Measurements from ENCODE around the gene DLEC1. TPM values are rescaled to one million over a fixed set of nuclear protein-coding genes. Genes with fewer than 3 reads are reported as not detected.
A peak's percentile ranks its signal among the peaks of the same experiment; 100 is the strongest.

DLEC1 gene
- total RNA-seq, 1 donor from 2014 or later = under 0.01 TPM

GRCh38 chr3:38164643-38164951, 125.6 kb downstream of the DLEC1 start:
- Histone ChIP-seq H3K9ac (ENCODE audit: low read depth in 1 of 3, low read length in 3 of 3) (peak overlapping the region; percentile 88 to 94 (median 89)), H3K4me1 (ENCODE audit: control insufficient read depth in 3 of 3, insufficient read depth in 3 of 3, low read length in 3 of 3) (peaks cover 11 to 14% (median 12%) of the 10 kb centered on the region in 3 donors), H3K27me3 (ENCODE audit: control insufficient read depth in 3 of 3, insufficient read depth in 3 of 3, low read length in 3 of 3) (no peaks in the 10 kb centered on the region), H3K36me3 (ENCODE audit: control insufficient read depth in 3 of 3, insufficient read depth in 3 of 3, low read length in 3 of 3) (no peaks in the 10 kb centered on the region), H3K27ac (ENCODE audit: low read depth, low read length) (peak overlapping the region; percentile 98), H3K9me3 (ENCODE audit: control insufficient read depth in 3 of 3, low read length in 3 of 3) (no peaks in the 10 kb centered on the region), H3K4me3 (ENCODE audit: low read length in 3 of 3) (peak overlapping the region; percentile 82 to 93 (median 90))

GRCh38 chr3:38164952-38165721, 126.1 kb downstream of the DLEC1 start, which contains the start of gene OXSR1:
TSS of gene OXSR1 (plus strand) at chr3:38165537. CDS start at chr3:38165877, 340 bp downstream.
- Histone ChIP-seq H3K9ac (ENCODE audit: low read depth in 1 of 3, low read length in 3 of 3) (peak within 1 kb of the TSS; percentile 88 to 94 (median 89)), H3K27ac (ENCODE audit: low read depth, low read length) (peak within 1 kb of the TSS; percentile 98), H3K36me3 (ENCODE audit: control insufficient read depth in 3 of 3, insufficient read depth in 3 of 3, low read length in 3 of 3) (no peaks in the 10 kb centered on the region), H3K4me3 (ENCODE audit: low read length in 3 of 3) (peak within 1 kb of the TSS; percentile 82 to 93 (median 90)), H3K4me1 (ENCODE audit: control insufficient read depth in 3 of 3, insufficient read depth in 3 of 3, low read length in 3 of 3) (peaks cover 11 to 14% (median 12%) of the 10 kb centered on the region in 3 donors), H3K27me3 (ENCODE audit: control insufficient read depth in 3 of 3, insufficient read depth in 3 of 3, low read length in 3 of 3) (no peaks in the 10 kb centered on the region), H3K9me3 (ENCODE audit: control insufficient read depth in 3 of 3, low read length in 3 of 3) (no peaks in the 10 kb centered on the region)

GRCh38 chr3:38165722-38166387, 126.8 kb downstream of the DLEC1 start:
- Histone ChIP-seq H3K4me3 (ENCODE audit: low read length in 3 of 3) (peak overlapping the region; percentile 82 to 93 (median 90)), H3K9ac (ENCODE audit: low read depth in 1 of 3, low read length in 3 of 3) (peak overlapping the region; percentile 88 to 90 (median 89)), H3K27me3 (ENCODE audit: control insufficient read depth in 3 of 3, insufficient read depth in 3 of 3, low read length in 3 of 3) (no peaks in the 10 kb centered on the region), H3K27ac (ENCODE audit: low read depth, low read length) (peak overlapping the region; percentile 98), H3K4me1 (ENCODE audit: control insufficient read depth in 3 of 3, insufficient read depth in 3 of 3, low read length in 3 of 3) (peaks cover 11 to 18% (median 12%) of the 10 kb centered on the region in 3 donors), H3K9me3 (ENCODE audit: control insufficient read depth in 3 of 3, low read length in 3 of 3) (no peaks in the 10 kb centered on the region), H3K36me3 (ENCODE audit: control insufficient read depth in 3 of 3, insufficient read depth in 3 of 3, low read length in 3 of 3) (no peaks in the 10 kb centered on the region)

GRCh38 chr3:38167591-38167990, 128.6 kb downstream of the DLEC1 start:
- Histone ChIP-seq H3K4me1 (ENCODE audit: control insufficient read depth in 3 of 3, insufficient read depth in 3 of 3, low read length in 3 of 3) (peaks cover 11 to 18% (median 12%) of the 10 kb centered on the region in 3 donors), H3K9ac (ENCODE audit: low read depth in 1 of 3, low read length in 3 of 3) (no peak overlapping the region)

GRCh38 chr3:38168151-38169026, 129.4 kb downstream of the DLEC1 start:
- H3K4me3 ChIP-seq (ENCODE audit: low read length in 3 of 3) = no peak overlapping the region
- H3K36me3 ChIP-seq (ENCODE audit: control insufficient read depth in 3 of 3, insufficient read depth in 3 of 3, low read length in 3 of 3) = no peaks in the 10 kb centered on the region
- no peaks in the 10 kb centered on the region for H3K27me3 ChIP-seq (ENCODE audit: control insufficient read depth in 3 of 3, insufficient read depth in 3 of 3, low read length in 3 of 3)
- no peak overlapping the region for H3K27ac ChIP-seq (ENCODE audit: low read depth, low read length)
- H3K9ac ChIP-seq (ENCODE audit: low read depth in 1 of 3, low read length in 3 of 3) = no peak overlapping the region
- H3K4me1 ChIP-seq (ENCODE audit: control insufficient read depth in 3 of 3, insufficient read depth in 3 of 3, low read length in 3 of 3) = peaks cover 12 to 20% (median 14%) of the 10 kb centered on the region in 3 donors
- no peaks in the 10 kb centered on the region for H3K9me3 ChIP-seq (ENCODE audit: control insufficient read depth in 3 of 3, low read length in 3 of 3)

More at GRCh38 chr3:38167591-38167990, 128.6 kb downstream of the DLEC1 start:
- H3K4me3 ChIP-seq (ENCODE audit: low read length in 3 of 3) = no peak overlapping the region
- H3K36me3 ChIP-seq (ENCODE audit: control insufficient read depth in 3 of 3, insufficient read depth in 3 of 3, low read length in 3 of 3) = no peaks in the 10 kb centered on the region
- no peaks in the 10 kb centered on the region for H3K9me3 ChIP-seq (ENCODE audit: control insufficient read depth in 3 of 3, low read length in 3 of 3)
- no peaks in the 10 kb centered on the region for H3K27me3 ChIP-seq (ENCODE audit: control insufficient read depth in 3 of 3, insufficient read depth in 3 of 3, low read length in 3 of 3)
- H3K27ac ChIP-seq (ENCODE audit: low read depth, low read length) = no peak overlapping the region

GRCh38 chr3:38169027-38169317, 130.0 kb downstream of the DLEC1 start:
- no peak overlapping the region for H3K4me3 ChIP-seq (ENCODE audit: low read length in 3 of 3)
- H3K4me1 ChIP-seq (ENCODE audit: control insufficient read depth in 3 of 3, insufficient read depth in 3 of 3, low read length in 3 of 3) = peaks cover 12 to 21% (median 14%) of the 10 kb centered on the region in 3 donors
- H3K9me3 ChIP-seq (ENCODE audit: control insufficient read depth in 3 of 3, low read length in 3 of 3) = no peaks in the 10 kb centered on the region
- H3K27ac ChIP-seq (ENCODE audit: low read depth, low read length) = no peak overlapping the region
- no peaks in the 10 kb centered on the region for H3K27me3 ChIP-seq (ENCODE audit: control insufficient read depth in 3 of 3, insufficient read depth in 3 of 3, low read length in 3 of 3)
- H3K36me3 ChIP-seq (ENCODE audit: control insufficient read depth in 3 of 3, insufficient read depth in 3 of 3, low read length in 3 of 3) = no peaks in the 10 kb centered on the region
- H3K9ac ChIP-seq (ENCODE audit: low read depth in 1 of 3, low read length in 3 of 3) = no peak overlapping the region

GRCh38 chr3:38170722-38171121, 131.7 kb downstream of the DLEC1 start:
- Histone ChIP-seq H3K4me1 (ENCODE audit: control insufficient read depth in 3 of 3, insufficient read depth in 3 of 3, low read length in 3 of 3) (peaks cover 12 to 25% (median 14%) of the 10 kb centered on the region in 3 donors), H3K9me3 (ENCODE audit: control insufficient read depth in 3 of 3, low read length in 3 of 3) (no peaks in the 10 kb centered on the region), H3K27ac (ENCODE audit: low read depth, low read length) (no peak overlapping the region), H3K36me3 (ENCODE audit: control insufficient read depth in 3 of 3, insufficient read depth in 3 of 3, low read length in 3 of 3) (no peaks in the 10 kb centered on the region), H3K27me3 (ENCODE audit: control insufficient read depth in 3 of 3, insufficient read depth in 3 of 3, low read length in 3 of 3) (no peaks in the 10 kb centered on the region), H3K4me3 (ENCODE audit: low read length in 3 of 3) (no peak overlapping the region), H3K9ac (ENCODE audit: low read depth in 1 of 3, low read length in 3 of 3) (no peak overlapping the region)

GRCh38 chr3:38171622-38172021, 132.6 kb downstream of the DLEC1 start:
- Histone ChIP-seq H3K9ac (ENCODE audit: low read depth in 1 of 3, low read length in 3 of 3) (no peak overlapping the region), H3K27ac (ENCODE audit: low read depth, low read length) (no peak overlapping the region), H3K36me3 (ENCODE audit: control insufficient read depth in 3 of 3, insufficient read depth in 3 of 3, low read length in 3 of 3) (no peaks in the 10 kb centered on the region), H3K4me1 (ENCODE audit: control insufficient read depth in 3 of 3, insufficient read depth in 3 of 3, low read length in 3 of 3) (peaks cover 8 to 18% (median 14%) of the 10 kb centered on the region in 3 donors), H3K9me3 (ENCODE audit: control insufficient read depth in 3 of 3, low read length in 3 of 3) (no peaks in the 10 kb centered on the region), H3K27me3 (ENCODE audit: control insufficient read depth in 3 of 3, insufficient read depth in 3 of 3, low read length in 3 of 3) (no peaks in the 10 kb centered on the region), H3K4me3 (ENCODE audit: low read length in 3 of 3) (no peak overlapping the region)
